ENCODE results near the gene RHCE. TPM values are rescaled to one million over a fixed set of nuclear protein-coding genes. Genes with fewer than 3 reads are reported as not detected.
"Not testable (repeated sequence)": the region's sequence is repeated elsewhere in the genome, so short reads cannot be mapped to it uniquely, and the experiment has no call there.

RHCE gene
- total and polyA plus RNA-seq, 2 donors, result 0.59 to 1.0 TPM

GRCh38 chr1:25343872-25344271, 76.8 kb downstream of the RHCE start:
- peaks cover 21 to 54% of the 10 kb centered on the region in 2 donors for H3K36me3 ChIP-seq (ENCODE audit: control insufficient read depth in 2 of 2, insufficient read depth in 2 of 2, low read length in 1 of 2)
- H3K4me3 ChIP-seq (ENCODE audit: low read length in 2 of 2), result no peak overlapping the region
- DNase-seq (ENCODE audit: low read depth in 6 of 9, low spot score in 9 of 9), result no peak
- WGBS, result 96% methylated on average over 4 of the region's 4 CpGs
- H3K27ac ChIP-seq (ENCODE audit: low read depth in 1 of 2, low read length in 1 of 2), result no peak overlapping the region
- peaks cover 3 to 5% of the 10 kb centered on the region in 2 donors for H3K4me1 ChIP-seq (ENCODE audit: control insufficient read depth in 2 of 2, insufficient read depth in 2 of 2, low read length in 2 of 2)
- H3K9me3 ChIP-seq (ENCODE audit: control insufficient read depth in 2 of 2, insufficient read depth in 1 of 2, low read length in 1 of 2), result no peaks in the 10 kb centered on the region
- no peaks in the 10 kb centered on the region for H3K27me3 ChIP-seq (ENCODE audit: control insufficient read depth in 2 of 2, insufficient read depth in 1 of 2, low read length in 1 of 2)

GRCh38 chr1:25342846-25343245, 77.8 kb downstream of the RHCE start:
- Histone ChIP-seq H3K27ac (ENCODE audit: low read depth in 1 of 2, low read length in 1 of 2) (no peak overlapping the region), H3K4me1 (ENCODE audit: control insufficient read depth in 2 of 2, insufficient read depth in 2 of 2, low read length in 2 of 2) (peaks cover 3 to 5% of the 10 kb centered on the region in 2 donors), H3K4me3 (ENCODE audit: low read length in 2 of 2) (no peak overlapping the region), H3K9me3 (ENCODE audit: control insufficient read depth in 2 of 2, insufficient read depth in 1 of 2, low read length in 1 of 2) (no peaks in the 10 kb centered on the region), H3K27me3 (ENCODE audit: control insufficient read depth in 2 of 2, insufficient read depth in 1 of 2, low read length in 1 of 2) (no peaks in the 10 kb centered on the region), H3K36me3 (ENCODE audit: control insufficient read depth in 2 of 2, insufficient read depth in 2 of 2, low read length in 1 of 2) (peaks cover 18 to 49% of the 10 kb centered on the region in 2 donors)
- WGBS, result 99% methylated on average over 1 of the region's 1 CpG
- DNase-seq (ENCODE audit: low read depth in 6 of 9, low spot score in 9 of 9), result no peak

- no peak for DNase-seq (ENCODE audit: low read depth in 6 of 9, low spot score in 9 of 9)
- Histone ChIP-seq H3K4me3 (ENCODE audit: low read length in 2 of 2) (no peak overlapping the region), H3K27ac (ENCODE audit: low read depth in 1 of 2, low read length in 1 of 2) (no peak overlapping the region), H3K9me3 (ENCODE audit: control insufficient read depth in 2 of 2, insufficient read depth in 1 of 2, low read length in 1 of 2) (no peaks in the 10 kb centered on the region), H3K4me1 (ENCODE audit: control insufficient read depth in 2 of 2, insufficient read depth in 2 of 2, low read length in 2 of 2) (peaks cover 3 to 5% of the 10 kb centered on the region in 2 donors), H3K27me3 (ENCODE audit: control insufficient read depth in 2 of 2, insufficient read depth in 1 of 2, low read length in 1 of 2) (no peaks in the 10 kb centered on the region), H3K36me3 (ENCODE audit: control insufficient read depth in 2 of 2, insufficient read depth in 2 of 2, low read length in 1 of 2) (peaks cover 18 to 40% of the 10 kb centered on the region in 2 donors)
- WGBS, result 88% methylated on average over 6 of the region's 6 CpGs
Observed at GRCh38 chr1:25341746-25342145, 78.9 kb downstream of the RHCE start.

DNA sequence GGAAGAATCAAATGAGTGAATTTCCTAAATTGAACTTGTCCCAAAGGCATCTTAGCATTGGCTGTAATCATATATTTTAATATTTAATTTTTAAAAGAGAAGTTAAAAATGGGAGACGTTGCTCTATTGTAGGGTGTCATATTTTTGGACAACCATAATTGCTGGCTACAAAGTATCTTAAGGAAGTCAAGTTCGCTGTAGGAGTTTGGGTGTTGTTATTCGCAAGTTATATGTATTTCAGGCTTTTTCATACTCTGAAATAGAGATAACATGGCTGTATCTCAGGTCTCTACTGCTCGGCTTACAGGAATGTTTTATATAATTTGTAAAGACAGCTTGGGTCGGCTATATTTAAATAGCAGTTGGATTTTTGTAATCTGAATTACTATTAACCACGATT, 81.6 kb downstream of the RHCE start:
- DNase-seq (ENCODE audit: low read depth in 6 of 9, low spot score in 9 of 9), result peak in 2 of 9 donors; percentile 0 to 27
- no peaks in the 10 kb centered on the region for H3K9me3 ChIP-seq (ENCODE audit: control insufficient read depth in 2 of 2, insufficient read depth in 1 of 2, low read length in 1 of 2)
- H3K4me1 ChIP-seq (ENCODE audit: control insufficient read depth in 2 of 2, insufficient read depth in 2 of 2, low read length in 2 of 2), result peaks cover 3 to 5% of the 10 kb centered on the region in 2 donors
- WGBS, result 2% methylated on average over 6 of the region's 6 CpGs
- H3K27me3 ChIP-seq (ENCODE audit: control insufficient read depth in 2 of 2, insufficient read depth in 1 of 2, low read length in 1 of 2), result no peaks in the 10 kb centered on the region
- peaks cover 5 to 20% of the 10 kb centered on the region in 2 donors for H3K36me3 ChIP-seq (ENCODE audit: control insufficient read depth in 2 of 2, insufficient read depth in 2 of 2, low read length in 1 of 2)
- peak overlapping the region; percentile 78 to 95 for H3K4me3 ChIP-seq (ENCODE audit: low read length in 2 of 2)
- H3K27ac ChIP-seq (ENCODE audit: low read depth in 1 of 2, low read length in 1 of 2), result peak overlapping the region in 1 of 2 donors; percentile 92

GRCh38 chr1:25338188-25338981, 82.2 kb downstream of the RHCE start, which contains the start of gene TMEM50A:
Gene TMEM50A (plus strand): TSS chr1:25338334. CDS start chr1:25340487, 2,153 bp downstream.
- WGBS, result under 1% methylated on average over 68 of the region's 75 CpGs
- Histone ChIP-seq H3K36me3 (ENCODE audit: control insufficient read depth in 2 of 2, insufficient read depth in 2 of 2, low read length in 1 of 2) (peaks cover 0 to 14% of the 10 kb centered on the region in 2 donors), H3K27ac (ENCODE audit: low read depth in 1 of 2, low read length in 1 of 2) (peak within 1 kb of the TSS; percentile 92 to 97), H3K9me3 (ENCODE audit: control insufficient read depth in 2 of 2, insufficient read depth in 1 of 2, low read length in 1 of 2) (no peaks in the 10 kb centered on the region), H3K4me3 (ENCODE audit: low read length in 2 of 2) (peak within 1 kb of the TSS; percentile 78 to 95), H3K27me3 (ENCODE audit: control insufficient read depth in 2 of 2, insufficient read depth in 1 of 2, low read length in 1 of 2) (no peaks in the 10 kb centered on the region), H3K4me1 (ENCODE audit: control insufficient read depth in 2 of 2, insufficient read depth in 2 of 2, low read length in 2 of 2) (peaks cover 3 to 5% of the 10 kb centered on the region in 2 donors)
- peak; percentile 53 to 91 (median 76) for DNase-seq (ENCODE audit: low read depth in 6 of 9, low spot score in 9 of 9)

DNA sequence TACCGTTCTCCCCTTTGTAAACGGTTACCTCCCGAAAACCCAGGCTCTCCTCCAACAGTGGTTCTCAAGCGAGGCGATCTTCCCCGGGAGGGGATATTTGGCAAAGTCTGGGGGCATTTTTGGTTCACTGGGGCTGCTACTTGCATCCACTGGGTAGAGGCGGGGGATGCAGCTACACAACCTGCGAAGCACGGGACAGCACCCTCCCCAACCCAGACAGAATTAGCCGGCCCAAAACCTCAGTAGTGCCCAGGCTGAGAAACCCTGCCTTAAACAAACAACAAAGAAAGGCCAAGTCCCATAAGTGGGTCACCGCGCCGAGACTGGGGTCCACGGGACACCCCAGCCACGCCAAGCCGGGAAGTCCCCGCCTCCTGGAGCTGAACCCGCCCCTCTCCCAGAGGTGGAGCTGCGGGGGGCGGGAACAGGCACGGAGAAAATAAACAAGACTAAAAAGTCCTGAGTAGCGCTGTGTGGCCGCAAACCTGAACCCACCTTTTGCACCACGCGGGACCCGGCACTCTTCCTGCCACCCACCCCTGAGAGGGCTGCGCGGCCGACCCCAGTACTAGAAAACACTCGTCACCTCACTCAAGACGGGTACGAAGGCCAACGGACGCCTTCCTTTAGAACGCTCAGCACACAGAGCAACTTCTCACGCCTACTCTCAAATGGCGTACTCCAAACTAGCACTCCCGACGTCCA, 83.0 kb downstream of the RHCE start:
- not testable (repeated sequence) for H3K27me3 ChIP-seq (ENCODE audit: control insufficient read depth in 2 of 2, insufficient read depth in 1 of 2, low read length in 1 of 2); H3K9me3 ChIP-seq (ENCODE audit: control insufficient read depth in 2 of 2, insufficient read depth in 1 of 2, low read length in 1 of 2); H3K4me1 ChIP-seq (ENCODE audit: control insufficient read depth in 2 of 2, insufficient read depth in 2 of 2, low read length in 2 of 2); H3K36me3 ChIP-seq (ENCODE audit: control insufficient read depth in 2 of 2, insufficient read depth in 2 of 2, low read length in 1 of 2)
- Histone ChIP-seq H3K4me3 (ENCODE audit: low read length in 2 of 2) (peak overlapping the region; percentile 78 to 95), H3K27ac (ENCODE audit: low read depth in 1 of 2, low read length in 1 of 2) (peak overlapping the region; percentile 92 to 96)
- DNase-seq (ENCODE audit: low read depth in 6 of 9, low spot score in 9 of 9), result peak in 5 of 9 donors; percentile 14 to 49 (median 21)
- WGBS, result under 1% methylated on average over 24 of the region's 39 CpGs

DNA sequence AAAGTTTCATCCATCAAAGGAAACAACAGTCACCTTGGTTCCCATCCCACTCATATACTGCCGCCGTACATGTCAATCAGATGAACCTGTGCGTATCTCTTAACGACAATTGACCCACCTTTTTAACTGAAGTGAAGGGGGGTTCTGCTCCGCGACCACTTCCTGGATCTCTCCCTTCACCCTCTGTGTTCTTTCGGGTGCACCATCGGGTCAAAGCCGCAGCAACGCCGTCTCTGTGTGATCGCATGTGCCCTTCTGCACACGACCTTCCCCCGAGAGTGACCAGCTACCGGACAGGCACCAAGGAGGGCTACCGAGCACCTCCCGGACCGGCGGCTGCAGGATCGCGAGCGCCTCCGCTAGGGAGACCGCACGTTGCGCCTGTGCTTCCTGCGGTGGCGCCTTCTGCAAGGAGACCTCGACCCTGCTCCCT, 83.7 kb downstream of the RHCE start:
- H3K9me3 ChIP-seq (ENCODE audit: control insufficient read depth in 2 of 2, insufficient read depth in 1 of 2, low read length in 1 of 2); H3K27ac ChIP-seq (ENCODE audit: low read depth in 1 of 2, low read length in 1 of 2); H3K36me3 ChIP-seq (ENCODE audit: control insufficient read depth in 2 of 2, insufficient read depth in 2 of 2, low read length in 1 of 2); H3K27me3 ChIP-seq (ENCODE audit: control insufficient read depth in 2 of 2, insufficient read depth in 1 of 2, low read length in 1 of 2); H3K4me1 ChIP-seq (ENCODE audit: control insufficient read depth in 2 of 2, insufficient read depth in 2 of 2, low read length in 2 of 2): not testable (repeated sequence)
- under 1% methylated on average over 28 of the region's 29 CpGs for WGBS
- DNase-seq (ENCODE audit: low read depth in 6 of 9, low spot score in 9 of 9), result peak in 3 of 9 donors; percentile 11 to 50 (median 18)
- H3K4me3 ChIP-seq (ENCODE audit: low read length in 2 of 2), result peak overlapping the region; percentile 52 to 58

GRCh38 chr1:25329950-25330349, 90.7 kb downstream of the RHCE start:
- H3K27me3 ChIP-seq (ENCODE audit: control insufficient read depth in 2 of 2, insufficient read depth in 1 of 2, low read length in 1 of 2); H3K4me1 ChIP-seq (ENCODE audit: control insufficient read depth in 2 of 2, insufficient read depth in 2 of 2, low read length in 2 of 2); H3K4me3 ChIP-seq (ENCODE audit: low read length in 2 of 2); H3K9me3 ChIP-seq (ENCODE audit: control insufficient read depth in 2 of 2, insufficient read depth in 1 of 2, low read length in 1 of 2); DNase-seq (ENCODE audit: low read depth in 6 of 9, low spot score in 9 of 9); H3K36me3 ChIP-seq (ENCODE audit: control insufficient read depth in 2 of 2, insufficient read depth in 2 of 2, low read length in 1 of 2); H3K27ac ChIP-seq (ENCODE audit: low read depth in 1 of 2, low read length in 1 of 2): not testable (repeated sequence)
- 62% methylated on average over 5 of the region's 5 CpGs for WGBS

GRCh38 chr1:25329336-25329735, 91.3 kb downstream of the RHCE start:
- not testable (repeated sequence) for H3K27me3 ChIP-seq (ENCODE audit: control insufficient read depth in 2 of 2, insufficient read depth in 1 of 2, low read length in 1 of 2); DNase-seq (ENCODE audit: low read depth in 6 of 9, low spot score in 9 of 9); H3K27ac ChIP-seq (ENCODE audit: low read depth in 1 of 2, low read length in 1 of 2); H3K9me3 ChIP-seq (ENCODE audit: control insufficient read depth in 2 of 2, insufficient read depth in 1 of 2, low read length in 1 of 2); H3K36me3 ChIP-seq (ENCODE audit: control insufficient read depth in 2 of 2, insufficient read depth in 2 of 2, low read length in 1 of 2); H3K4me3 ChIP-seq (ENCODE audit: low read length in 2 of 2); H3K4me1 ChIP-seq (ENCODE audit: control insufficient read depth in 2 of 2, insufficient read depth in 2 of 2, low read length in 2 of 2)
- WGBS, result over 99% methylated on average over 5 of the region's 5 CpGs

Measured in thymus (tissue), 11 donors.